Mammary epithelial cell (primary cell): ENCODE measurements around the gene FARS2.

Experiments used
- EZH2 ChIP-seq: IDR thresholded peaks from 2 replicates; pipeline ENCODE4 v1.6.1; 2012; ENCODE audit warnings: low read length, inconsistent platforms, borderline replicate concordance
- TF ChIP-seq, protein P1 (sequence below), 2 donors: IDR thresholded peaks in 1 of 2; conservative IDR thresholded peaks in 1 of 2; 2 replicates each; pipeline ENCODE4 v1.5.1; 2011 to 2012; ENCODE audit warnings: inconsistent platforms in 2 of 2, low read length in 2 of 2, mild to moderate bottlenecking in 2 of 2, control low read depth in 1 of 2, low read depth in 1 of 2; ENCODE audit not compliant: insufficient read depth in 1 of 2; ENCODE audit errors: extremely low read depth in 1 of 2

- TF ChIP-seq, protein P1, sequence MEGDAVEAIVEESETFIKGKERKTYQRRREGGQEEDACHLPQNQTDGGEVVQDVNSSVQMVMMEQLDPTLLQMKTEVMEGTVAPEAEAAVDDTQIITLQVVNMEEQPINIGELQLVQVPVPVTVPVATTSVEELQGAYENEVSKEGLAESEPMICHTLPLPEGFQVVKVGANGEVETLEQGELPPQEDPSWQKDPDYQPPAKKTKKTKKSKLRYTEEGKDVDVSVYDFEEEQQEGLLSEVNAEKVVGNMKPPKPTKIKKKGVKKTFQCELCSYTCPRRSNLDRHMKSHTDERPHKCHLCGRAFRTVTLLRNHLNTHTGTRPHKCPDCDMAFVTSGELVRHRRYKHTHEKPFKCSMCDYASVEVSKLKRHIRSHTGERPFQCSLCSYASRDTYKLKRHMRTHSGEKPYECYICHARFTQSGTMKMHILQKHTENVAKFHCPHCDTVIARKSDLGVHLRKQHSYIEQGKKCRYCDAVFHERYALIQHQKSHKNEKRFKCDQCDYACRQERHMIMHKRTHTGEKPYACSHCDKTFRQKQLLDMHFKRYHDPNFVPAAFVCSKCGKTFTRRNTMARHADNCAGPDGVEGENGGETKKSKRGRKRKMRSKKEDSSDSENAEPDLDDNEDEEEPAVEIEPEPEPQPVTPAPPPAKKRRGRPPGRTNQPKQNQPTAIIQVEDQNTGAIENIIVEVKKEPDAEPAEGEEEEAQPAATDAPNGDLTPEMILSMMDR (conservative IDR thresholded peaks at IDR 0.05 in 1 of 2, IDR thresholded peaks at IDR 0.05 in 1 of 2; ENCODE audit: extremely low read depth in 1 of 2, insufficient read depth in 1 of 2, low read depth in 1 of 2, low read length in 2 of 2), result no peak
- no peak for TF ChIP-seq EZH2
Observed at GRCh38 chr6:5537132-5537531, 275.8 kb downstream of the FARS2 start.
